ENCODE data around the gene C1R. TPM values are rescaled to one million over a fixed set of nuclear protein-coding genes. Genes with fewer than 3 reads are reported as not detected.

C1R gene
- total and polyA plus RNA-seq, 2 of the 8 experiments (the other 6 are each of a cell fraction or from before 2014, with no cell fraction given) = 6.9 to 16.3 TPM

DNA sequence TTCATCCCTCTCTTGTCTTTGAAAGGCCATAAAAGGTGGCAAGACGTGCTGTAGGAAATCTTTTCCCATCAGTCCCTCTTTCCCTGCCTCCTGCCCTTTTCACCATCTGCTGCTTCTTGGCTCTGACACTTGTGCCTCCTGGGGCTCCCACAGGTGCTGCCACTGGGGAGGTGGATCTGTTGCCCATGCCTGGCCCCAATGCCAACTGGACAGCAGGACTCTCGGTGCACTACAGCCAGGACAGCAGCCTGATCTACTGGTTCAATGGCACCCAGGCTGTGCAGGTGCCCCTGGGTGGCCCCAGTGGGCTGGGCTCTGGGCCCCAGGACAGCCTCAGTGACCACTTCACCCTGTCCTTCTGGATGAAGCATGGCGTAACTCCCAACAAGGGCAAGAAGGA is 44.4 kb upstream of the C1R start (continued):
- TF ChIP-seq SRF (IDR thresholded peaks at IDR 0.05; ENCODE audit: low read depth, low read length) (no peak), CBX8 (IDR thresholded peaks at IDR 0.05; ENCODE audit: borderline replicate concordance, low read depth, low read length) (no peak), YY1 (IDR thresholded peaks at IDR 0.05; ENCODE audit: low read depth, low read length) (no peak), EZH2 (IDR thresholded peaks at IDR 0.05; ENCODE audit: low read depth, low read length, severe bottlenecking) (no peak), BACH1 (IDR thresholded peaks at IDR 0.05; ENCODE audit: low read length) (no peak), JUND (IDR thresholded peaks at IDR 0.05; ENCODE audit: low read length) (no peak), EGR1 (IDR thresholded peaks at IDR 0.05; ENCODE audit: borderline replicate concordance, low read depth, low read length) (no peak), POU5F1 (IDR thresholded peaks at IDR 0.05; ENCODE audit: low read depth, low read length) (no peak)
